Measurements from ENCODE around the gene SS18L1. TPM values are rescaled to one million over a fixed set of nuclear protein-coding genes. Genes with fewer than 3 reads are reported as not detected.
A peak's percentile ranks its signal among the peaks of the same experiment; 100 is the strongest.

SS18L1 gene
- total and polyA plus RNA-seq, 8 donors = 5.5 to 34.8 (median 9.3) TPM

DNA sequence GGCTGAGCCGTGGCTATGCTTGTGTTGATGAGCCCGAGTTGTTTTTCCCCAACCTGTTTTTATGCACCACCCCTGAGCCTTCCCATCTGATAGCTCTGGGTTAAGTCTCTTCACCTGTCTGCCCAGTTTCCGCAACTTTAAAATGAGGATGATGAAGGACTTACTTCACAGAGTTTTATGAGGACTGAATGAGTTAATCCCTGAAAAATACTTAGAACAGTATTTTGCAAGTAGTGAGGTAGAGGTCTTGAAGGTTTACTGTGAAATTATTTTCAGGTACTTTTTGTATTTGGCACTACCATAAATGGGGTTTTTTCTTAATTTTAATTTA lies 42.5 kb downstream of the SS18L1 start:
- TF ChIP-seq EP300 (IDR thresholded peaks at IDR 0.05) (no peak), POLR2AphosphoS5 (IDR thresholded peaks at IDR 0.05) (no peak), POLR2A (IDR thresholded peaks at IDR 0.05) (no peak)
- TF ChIP-seq, protein P1, sequence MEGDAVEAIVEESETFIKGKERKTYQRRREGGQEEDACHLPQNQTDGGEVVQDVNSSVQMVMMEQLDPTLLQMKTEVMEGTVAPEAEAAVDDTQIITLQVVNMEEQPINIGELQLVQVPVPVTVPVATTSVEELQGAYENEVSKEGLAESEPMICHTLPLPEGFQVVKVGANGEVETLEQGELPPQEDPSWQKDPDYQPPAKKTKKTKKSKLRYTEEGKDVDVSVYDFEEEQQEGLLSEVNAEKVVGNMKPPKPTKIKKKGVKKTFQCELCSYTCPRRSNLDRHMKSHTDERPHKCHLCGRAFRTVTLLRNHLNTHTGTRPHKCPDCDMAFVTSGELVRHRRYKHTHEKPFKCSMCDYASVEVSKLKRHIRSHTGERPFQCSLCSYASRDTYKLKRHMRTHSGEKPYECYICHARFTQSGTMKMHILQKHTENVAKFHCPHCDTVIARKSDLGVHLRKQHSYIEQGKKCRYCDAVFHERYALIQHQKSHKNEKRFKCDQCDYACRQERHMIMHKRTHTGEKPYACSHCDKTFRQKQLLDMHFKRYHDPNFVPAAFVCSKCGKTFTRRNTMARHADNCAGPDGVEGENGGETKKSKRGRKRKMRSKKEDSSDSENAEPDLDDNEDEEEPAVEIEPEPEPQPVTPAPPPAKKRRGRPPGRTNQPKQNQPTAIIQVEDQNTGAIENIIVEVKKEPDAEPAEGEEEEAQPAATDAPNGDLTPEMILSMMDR (IDR thresholded peaks at IDR 0.05) = no peak
- intact Hi-C loops (cut with DNase I; ENCODE audit: low total_unique reads) = no loop called here
- H3K9me3 ChIP-seq = no peaks in the 10 kb centered on the region
- WGBS, 5 donors = 73 to 82% (median 79%) methylated on average over 3 of the region's 3 CpGs
- DNase-seq = no peak
- no peaks in the 10 kb centered on the region for H3K27me3 ChIP-seq
- no peak overlapping the region for H3K4me3 ChIP-seq
- peaks cover 14 to 23% (median 23%) of the 10 kb centered on the region in 4 donors for H3K36me3 ChIP-seq
- H3K4me1 ChIP-seq = peaks cover 16 to 56% (median 36%) of the 10 kb centered on the region in 4 donors
- peak overlapping the region in 1 of 5 donors; percentile 45 for H3K27ac ChIP-seq

DNA sequence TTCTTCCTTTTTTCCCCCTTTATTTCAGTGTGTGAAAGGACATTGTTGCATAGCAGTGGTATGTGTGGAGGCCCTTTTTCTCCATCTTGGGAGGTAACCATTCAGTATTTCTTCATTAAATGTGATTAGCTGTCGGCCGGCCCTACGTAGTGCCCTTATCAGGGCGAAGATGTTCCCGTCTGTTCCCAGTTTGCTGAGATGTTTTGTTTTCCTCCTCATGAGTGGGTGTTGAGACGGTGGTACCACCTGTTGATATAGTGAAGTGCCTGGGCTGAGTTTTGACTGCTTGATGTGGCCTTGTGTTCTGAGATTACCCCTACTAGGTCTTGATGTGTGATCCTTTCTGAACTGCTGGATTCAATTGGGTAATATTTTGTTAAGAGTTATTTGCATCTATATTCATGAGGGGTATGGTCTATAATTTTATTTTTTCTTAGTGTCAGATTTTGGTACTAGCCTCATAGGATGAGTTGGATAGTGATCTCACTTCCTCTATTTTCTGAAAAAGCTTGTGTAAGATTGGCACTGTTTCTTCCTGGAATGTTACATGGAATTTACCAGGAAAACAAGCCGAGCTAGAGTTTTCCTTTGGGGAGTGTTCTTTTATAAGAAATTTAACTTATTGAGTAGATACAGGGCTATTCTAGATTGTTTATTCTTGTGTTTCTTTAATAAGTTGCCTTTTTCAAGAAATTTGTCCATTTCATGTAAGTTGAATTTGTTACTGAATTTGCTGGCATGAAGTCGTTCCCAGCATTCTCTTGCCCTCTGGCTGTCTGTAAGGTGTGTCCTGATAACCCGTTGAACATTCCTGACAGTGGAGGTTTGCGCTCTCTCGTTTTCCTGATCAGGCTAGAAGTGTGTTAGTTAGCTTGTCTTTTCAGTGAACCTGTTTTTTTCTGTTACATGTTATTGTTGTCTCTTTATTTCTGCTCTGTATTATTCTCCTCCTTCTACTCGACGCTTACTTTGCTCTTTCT lies 43.6 kb downstream of the SS18L1 start:
- WGBS, 5 donors = 57 to 69% (median 64%) methylated on average over 13 of the region's 13 CpGs
- TF ChIP-seq POLR2A (IDR thresholded peaks at IDR 0.05) = no peak
- TF ChIP-seq, protein P1 (IDR thresholded peaks at IDR 0.05) = no peak
- TF ChIP-seq EP300 (IDR thresholded peaks at IDR 0.05) = no peak
- TF ChIP-seq POLR2AphosphoS5 (IDR thresholded peaks at IDR 0.05) = no peak
- Histone ChIP-seq H3K27ac (peak overlapping the region in 2 of 5 donors; percentile 18 to 34), H3K4me3 (no peak overlapping the region), H3K36me3 (peaks cover 14 to 35% (median 32%) of the 10 kb centered on the region in 4 donors), H3K9me3 (no peaks in the 10 kb centered on the region), H3K27me3 (no peaks in the 10 kb centered on the region), H3K4me1 (peaks cover 15 to 50% (median 31%) of the 10 kb centered on the region in 4 donors)
- peak in 1 of 2 donors; percentile 50 for DNase-seq
- intact Hi-C loops (cut with DNase I; ENCODE audit: low total_unique reads) = no loop called here

DNA sequence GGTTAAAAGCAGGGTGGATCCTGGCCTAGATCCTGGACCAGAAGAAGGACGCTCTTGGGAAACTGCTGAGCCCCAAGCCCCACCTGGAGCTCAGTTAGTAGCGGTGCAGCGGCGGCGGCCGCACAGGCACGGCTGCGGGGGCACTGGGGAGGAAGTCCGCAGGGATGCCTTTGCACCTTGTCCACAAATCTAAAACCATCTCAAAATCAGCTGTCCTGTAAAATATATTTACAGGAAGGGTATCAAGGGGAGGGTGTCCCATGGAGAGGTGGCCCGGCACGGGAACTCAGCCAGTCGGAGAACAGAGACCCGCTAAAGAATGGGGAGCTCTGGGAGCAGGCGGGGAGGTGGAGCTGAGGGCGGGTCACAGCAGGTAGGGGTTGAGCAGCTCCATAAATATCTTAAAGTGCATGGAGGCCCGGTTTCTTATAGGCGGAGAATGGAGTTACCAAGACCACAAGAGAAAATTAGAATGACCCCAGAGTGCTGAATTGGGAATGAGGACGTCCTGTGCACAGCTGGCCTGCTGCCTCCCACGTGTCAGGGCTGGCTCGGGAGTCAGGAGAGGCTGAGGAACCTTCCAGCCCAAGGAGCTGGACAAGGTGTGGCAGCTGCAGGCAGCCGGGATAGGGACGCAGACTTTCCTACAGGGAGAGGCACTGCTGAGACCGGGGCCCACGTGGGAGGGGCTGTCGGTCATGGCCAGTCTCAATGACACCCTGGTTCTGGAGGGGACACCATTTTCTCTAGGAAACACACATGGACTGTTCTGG lies 47.3 kb downstream of the SS18L1 start:
- H3K4me1 ChIP-seq = peaks cover 0 to 23% (median 10%) of the 10 kb centered on the region in 4 donors
- 86 to 93% (median 89%) methylated on average over 25 of the region's 25 CpGs for WGBS, 5 donors
- no peak overlapping the region for H3K27ac ChIP-seq
- DNase-seq = no peak
- peaks cover 20 to 70% (median 65%) of the 10 kb centered on the region in 4 donors for H3K36me3 ChIP-seq
- intact Hi-C loops (cut with DNase I; ENCODE audit: low total_unique reads) = no loop called here
- no peaks in the 10 kb centered on the region for H3K27me3 ChIP-seq
- no peak overlapping the region for H3K4me3 ChIP-seq
- H3K9me3 ChIP-seq = no peaks in the 10 kb centered on the region
- TF ChIP-seq POLR2AphosphoS5 (IDR thresholded peaks at IDR 0.05) = no peak
- TF ChIP-seq POLR2A (IDR thresholded peaks at IDR 0.05) = no peak
- TF ChIP-seq EP300 (IDR thresholded peaks at IDR 0.05) = no peak
- TF ChIP-seq, protein P1 (IDR thresholded peaks at IDR 0.05) = no peak
